Activated CD8-positive, alpha-beta T cell treated with anti-CD3 and anti-CD28 coated beads for 36 hours (primary cell): ENCODE data around the gene RAD51B. TPM values are rescaled to one million over a fixed set of nuclear protein-coding genes. Genes with fewer than 3 reads are reported as not detected.

Source experiments
- ATAC-seq: fragments of 200-7000 bp; cut with Tn5 transposase; one replicate; pipeline ENCODE4 v1.10.0; 2021; ENCODE audit warnings: mild to moderate bottlenecking, moderate library complexity
- CTCF ChIA-PET: fragments of 350-600 bp; sonication (Branson Sonifier 250); formaldehyde crosslinking; loops from one replicate; lab custom pipeline; 2021; ENCODE audit warnings: antibody characterized with exemption; lab: Charles Lee
- POLR2A ChIA-PET: fragments of 350-600 bp; sonication (Branson Sonifier 250); formaldehyde crosslinking; loops from one replicate; lab custom pipeline; 2021; ENCODE audit warnings: antibody characterized with exemption; lab: Charles Lee
- DNase-seq: peaks from one replicate; pipeline ENCODE4 v3.0.0-alpha.2; 2020
- H3K27ac Mint-ChIP-seq: one replicate; pipeline ENCODE4 v1.8.0; 2021; ENCODE audit warnings: mild to moderate bottlenecking, mixed read lengths
- H3K27me3 Mint-ChIP-seq: one replicate; pipeline ENCODE4 v1.8.0; 2021; ENCODE audit warnings: mixed read lengths
- H3K36me3 Mint-ChIP-seq: one replicate; pipeline ENCODE4 v1.8.0; 2021; ENCODE audit warnings: low read depth, mixed read lengths
- H3K4me1 Mint-ChIP-seq: one replicate; pipeline ENCODE4 v1.8.0; 2021; ENCODE audit warnings: low read depth, mixed read lengths
- H3K4me3 Mint-ChIP-seq: one replicate; pipeline ENCODE4 v1.8.0; 2021; ENCODE audit warnings: mild to moderate bottlenecking, moderate library complexity, mixed read lengths
- H3K9me3 Mint-ChIP-seq: one replicate; pipeline ENCODE4 v1.8.0; 2021; ENCODE audit warnings: mixed read lengths
- intact Hi-C: fragments of 100-400 bp; cut with micrococcal nuclease; formaldehyde crosslinking; loops from one replicate; pipeline ENCODE4 v1.10.0; 2022
- total RNA-seq, 2 experiments: library from RNA; stranded (reverse); gene quantifications; one replicate each; pipeline ENCODE4 v1.2.3, GENCODE V29; 2021
- TF ChIP-seq, protein P1 (sequence below): fragments of 200-600 bp; IDR thresholded peaks from one replicate; pipeline ENCODE4 v1.8.0; 2022; ENCODE audit warnings: antibody characterized with exemption, mild to moderate bottlenecking

RAD51B gene
- total RNA-seq, 2 experiments from 2014 or later = 38.2 to 40.6 TPM

DNA sequence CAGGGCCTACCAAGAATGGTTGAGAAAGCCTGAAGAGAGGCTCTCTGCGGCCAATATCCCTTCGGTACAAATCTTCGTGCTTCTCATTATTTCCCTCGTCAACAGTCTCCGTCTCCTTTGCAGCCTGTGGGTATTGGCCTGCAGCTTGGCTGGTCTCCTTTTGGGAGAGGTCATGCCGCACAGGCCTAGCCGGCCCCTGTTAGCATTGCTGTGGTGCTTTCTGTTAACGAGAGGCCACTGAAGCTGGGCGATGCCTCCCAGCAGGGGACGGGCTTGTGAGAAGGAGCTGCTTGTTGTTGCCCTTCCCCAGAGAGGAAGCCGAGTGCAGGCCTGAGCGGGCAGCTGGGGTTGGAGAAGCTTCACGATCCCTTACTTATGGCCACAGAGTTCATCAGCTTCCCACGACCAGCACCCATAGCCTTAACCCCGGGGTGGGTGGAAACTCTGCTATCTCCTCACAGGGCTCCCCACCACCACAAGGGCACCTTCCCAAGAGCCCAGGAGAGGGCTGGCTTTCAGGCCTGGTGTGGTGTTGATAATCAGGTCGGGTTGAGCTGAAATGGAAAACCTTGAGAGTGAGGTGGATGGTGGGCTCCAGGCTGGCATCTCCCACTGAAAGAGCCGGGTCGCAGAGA, 744.7 kb downstream of the RAD51B start:
- CTCF ChIA-PET = interaction anchor here (1.8 kb wide), 1 partner anchor 11 kb away, joined by 4 read pairs; no protein-coding TSS in a partner anchor
- H3K9me3 Mint-ChIP-seq = no peaks in the 10 kb centered on the region
- DNase-seq = no peak
- H3K27ac Mint-ChIP-seq = no peak overlapping the region
- H3K4me1 Mint-ChIP-seq = peaks cover 33% of the 10 kb centered on the region
- TF ChIP-seq, protein P1, sequence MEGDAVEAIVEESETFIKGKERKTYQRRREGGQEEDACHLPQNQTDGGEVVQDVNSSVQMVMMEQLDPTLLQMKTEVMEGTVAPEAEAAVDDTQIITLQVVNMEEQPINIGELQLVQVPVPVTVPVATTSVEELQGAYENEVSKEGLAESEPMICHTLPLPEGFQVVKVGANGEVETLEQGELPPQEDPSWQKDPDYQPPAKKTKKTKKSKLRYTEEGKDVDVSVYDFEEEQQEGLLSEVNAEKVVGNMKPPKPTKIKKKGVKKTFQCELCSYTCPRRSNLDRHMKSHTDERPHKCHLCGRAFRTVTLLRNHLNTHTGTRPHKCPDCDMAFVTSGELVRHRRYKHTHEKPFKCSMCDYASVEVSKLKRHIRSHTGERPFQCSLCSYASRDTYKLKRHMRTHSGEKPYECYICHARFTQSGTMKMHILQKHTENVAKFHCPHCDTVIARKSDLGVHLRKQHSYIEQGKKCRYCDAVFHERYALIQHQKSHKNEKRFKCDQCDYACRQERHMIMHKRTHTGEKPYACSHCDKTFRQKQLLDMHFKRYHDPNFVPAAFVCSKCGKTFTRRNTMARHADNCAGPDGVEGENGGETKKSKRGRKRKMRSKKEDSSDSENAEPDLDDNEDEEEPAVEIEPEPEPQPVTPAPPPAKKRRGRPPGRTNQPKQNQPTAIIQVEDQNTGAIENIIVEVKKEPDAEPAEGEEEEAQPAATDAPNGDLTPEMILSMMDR = no peak
- no peaks in the 10 kb centered on the region for H3K36me3 Mint-ChIP-seq
- no peak for ATAC-seq
- H3K4me3 Mint-ChIP-seq = no peak overlapping the region
- H3K27me3 Mint-ChIP-seq = no peaks in the 10 kb centered on the region
- POLR2A ChIA-PET = no interaction called here
- intact Hi-C loops = no loop called here

DNA sequence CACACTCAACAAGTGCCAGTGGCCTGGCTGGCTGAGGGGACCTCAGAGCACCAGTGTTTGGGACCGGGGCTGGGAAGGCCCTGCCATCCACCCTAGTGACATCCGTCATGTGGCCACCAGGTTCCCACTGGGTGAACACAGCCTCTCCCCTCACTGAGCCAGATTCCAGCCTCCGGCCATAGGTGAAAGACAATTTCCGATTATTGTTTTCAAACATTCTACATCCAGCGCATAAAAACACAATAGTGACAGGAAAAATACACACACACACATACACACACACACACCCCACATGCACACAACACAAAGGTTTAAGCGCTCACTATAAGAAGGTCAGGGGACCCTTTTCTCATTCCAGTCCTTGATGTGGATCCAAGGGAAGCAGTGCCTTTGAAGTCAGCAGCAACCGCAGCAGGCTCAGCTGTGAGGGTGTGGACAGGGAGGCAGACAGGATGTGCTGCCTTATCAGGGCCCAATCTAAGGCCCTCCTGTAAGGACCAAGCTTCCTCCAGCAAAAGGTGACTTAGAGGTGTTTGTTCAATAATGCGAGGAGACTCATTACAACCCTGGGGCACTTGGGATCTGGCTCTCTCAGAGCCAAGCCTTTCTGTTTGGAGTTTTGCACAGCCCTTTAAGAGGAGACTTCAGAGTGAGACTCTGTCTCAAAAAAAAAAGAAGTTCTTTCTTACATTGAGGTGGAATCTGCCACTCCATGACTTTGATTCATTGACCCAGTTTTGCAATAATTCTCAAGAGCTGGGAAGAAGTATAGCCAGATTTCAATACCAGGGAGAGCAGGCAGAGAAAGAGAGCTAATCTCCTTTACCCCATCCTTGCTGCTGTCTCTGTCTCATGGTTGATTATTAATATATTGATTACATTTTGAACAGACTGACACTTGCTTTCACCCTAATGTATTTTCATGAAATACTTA, 745.5 kb downstream of the RAD51B start:
- Mint-ChIP-seq H3K4me3 (no peak overlapping the region), H3K4me1 (peaks cover 33% of the 10 kb centered on the region), H3K36me3 (no peaks in the 10 kb centered on the region), H3K27me3 (no peaks in the 10 kb centered on the region), H3K9me3 (no peaks in the 10 kb centered on the region), H3K27ac (no peak overlapping the region)
- DNase-seq = peak; percentile 29
- TF ChIP-seq, protein P1 = no peak
- ChIA-PET POLR2A (no interaction called here), CTCF (interaction anchor here (0.7 to 1.8 kb wide), 2 partner anchors 12 to 38 kb away, joined by 3 to 4 read pairs; no protein-coding TSS in a partner anchor)
- ATAC-seq = no peak
- intact Hi-C loops = no loop called here

DNA sequence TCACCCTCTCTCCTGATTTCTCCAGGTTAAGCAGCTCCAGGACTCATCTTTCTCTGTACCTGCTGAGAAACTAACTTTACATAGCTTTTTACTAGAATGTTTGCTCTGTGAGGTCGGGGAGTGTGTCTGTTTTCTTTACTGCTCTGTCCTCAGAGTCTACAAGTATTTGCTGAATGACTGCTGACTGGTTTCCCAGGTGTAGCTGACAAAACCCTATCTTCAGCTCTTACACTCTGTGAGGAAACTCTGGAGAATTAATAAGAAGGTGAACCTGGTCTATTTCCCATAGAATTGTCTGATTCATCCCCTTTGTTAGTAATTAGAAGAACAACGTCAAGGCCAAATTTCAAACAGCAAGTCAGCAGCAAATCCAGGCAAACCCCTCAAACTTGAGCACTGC, 746.5 kb downstream of the RAD51B start:
- H3K27ac Mint-ChIP-seq = no peak overlapping the region
- TF ChIP-seq, protein P1 = no peak
- no peaks in the 10 kb centered on the region for H3K27me3 Mint-ChIP-seq
- no peak overlapping the region for H3K4me3 Mint-ChIP-seq
- DNase-seq (no peak), ATAC-seq (no peak)
- ChIA-PET POLR2A (no interaction called here), CTCF (no interaction called here)
- H3K4me1 Mint-ChIP-seq = peaks cover 33% of the 10 kb centered on the region
- H3K9me3 Mint-ChIP-seq = no peaks in the 10 kb centered on the region
- no peaks in the 10 kb centered on the region for H3K36me3 Mint-ChIP-seq
- intact Hi-C loops = no loop called here

DNA sequence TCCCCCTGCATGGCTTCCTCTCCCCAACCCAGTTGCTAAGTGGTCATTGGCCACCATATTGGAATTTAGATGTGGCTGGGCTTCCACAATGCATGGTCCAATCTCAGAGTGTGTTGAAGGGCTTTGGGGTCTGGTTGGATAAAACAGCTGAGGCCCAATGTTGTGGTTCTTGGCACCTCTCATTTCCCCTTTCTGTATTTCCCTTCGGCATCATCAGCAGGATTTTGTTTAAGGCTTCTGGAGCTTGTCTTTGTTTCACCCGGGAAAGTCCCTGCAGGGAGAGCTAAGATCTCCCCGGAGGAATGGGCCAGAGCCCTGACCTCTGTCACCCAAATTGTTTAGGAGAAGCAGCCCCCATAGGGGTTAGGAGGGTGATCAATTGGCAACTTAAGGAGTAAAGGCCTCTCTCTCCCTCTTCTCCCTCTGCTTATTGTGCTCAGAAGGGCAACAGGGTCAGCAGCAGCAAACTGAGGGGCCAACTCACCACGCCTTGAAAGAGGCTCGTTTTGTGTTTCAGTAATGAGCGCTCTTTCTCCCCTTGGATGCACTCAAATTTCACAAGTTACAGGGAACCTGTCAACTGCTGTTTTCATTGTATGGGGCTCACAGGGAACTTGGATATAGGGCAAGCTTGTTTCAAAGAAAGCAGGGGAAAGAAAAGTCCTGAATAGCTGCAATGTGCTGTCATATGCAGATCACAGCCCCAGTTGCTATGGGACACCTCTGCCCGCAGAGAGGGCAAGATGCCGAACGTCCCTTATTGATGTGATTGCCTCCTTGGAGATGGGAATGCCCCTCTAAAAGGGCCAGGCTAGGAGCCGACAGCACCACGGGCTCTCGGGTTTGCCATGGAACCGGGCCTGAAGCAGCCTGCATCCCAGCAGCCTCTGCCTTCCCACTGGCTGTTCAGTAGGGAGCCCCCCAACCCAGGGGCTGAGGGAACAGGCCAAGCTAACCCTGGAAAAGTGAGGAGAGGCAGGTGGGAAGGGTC, 749.6 kb downstream of the RAD51B start:
- TF ChIP-seq, protein P1 = no peak
- DNase-seq = no peak
- no peak for ATAC-seq
- Mint-ChIP-seq H3K36me3 (no peaks in the 10 kb centered on the region), H3K27me3 (no peaks in the 10 kb centered on the region), H3K4me1 (peaks cover 10% of the 10 kb centered on the region), H3K27ac (no peak overlapping the region), H3K9me3 (no peaks in the 10 kb centered on the region), H3K4me3 (no peak overlapping the region)
- intact Hi-C loops = no loop called here
- CTCF ChIA-PET = interaction anchor here (1.1 kb wide), 1 partner anchor 17 kb away, joined by 3 read pairs; no protein-coding TSS in a partner anchor
- POLR2A ChIA-PET = no interaction called here
